ENCODE measurements around the gene RAB1A. TPM values are rescaled to one million over a fixed set of nuclear protein-coding genes. Genes with fewer than 3 reads are reported as not detected.

RAB1A gene
- total and polyA plus RNA-seq, 9 of the 15 experiments (the other 6 are each of a cell fraction or from before 2014, with no cell fraction given), result 43.8 to 163 (median 67.7) TPM

DNA sequence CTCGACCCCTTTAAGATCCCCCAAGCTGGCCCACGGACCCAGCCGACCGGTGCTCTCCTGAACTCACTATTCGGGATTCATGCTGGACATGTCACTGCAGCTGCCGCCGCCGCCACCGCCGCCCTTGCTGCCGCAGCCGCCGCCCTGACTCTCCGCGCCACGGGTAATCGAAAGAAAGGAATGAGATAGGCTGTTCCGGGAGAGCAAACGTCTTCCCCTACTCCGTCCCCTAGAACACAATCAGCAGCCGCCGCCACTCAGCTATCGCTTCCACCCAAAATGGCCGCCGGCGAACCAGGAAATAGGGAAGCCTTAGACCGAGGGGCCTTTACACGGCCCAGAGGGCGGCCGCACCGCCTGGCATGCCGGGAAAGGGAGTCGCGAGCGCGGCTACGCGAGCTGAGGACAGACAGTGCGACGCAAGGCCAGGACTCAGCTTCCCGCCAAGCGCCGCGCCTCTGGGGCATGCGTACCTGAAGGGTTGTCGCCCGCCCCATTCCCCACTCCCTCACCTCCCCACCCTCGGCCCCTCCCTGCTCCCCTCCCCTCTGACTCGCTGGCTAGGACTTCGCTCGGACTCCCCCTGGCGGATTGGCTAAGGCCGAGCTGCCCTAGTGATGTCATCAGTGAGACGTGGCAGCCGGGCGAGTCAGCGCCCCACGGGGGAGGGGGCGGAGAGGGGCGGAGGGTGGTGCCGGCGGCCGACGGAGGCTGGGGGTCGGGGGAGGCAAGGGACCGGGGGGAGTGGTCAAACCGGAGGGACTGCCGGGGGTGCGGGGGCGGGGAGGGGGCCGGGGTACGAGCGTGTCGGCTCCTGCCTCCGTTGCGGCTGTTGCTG, at the start of gene RAB1A (continued):
- TF ChIP-seq, protein P1, sequence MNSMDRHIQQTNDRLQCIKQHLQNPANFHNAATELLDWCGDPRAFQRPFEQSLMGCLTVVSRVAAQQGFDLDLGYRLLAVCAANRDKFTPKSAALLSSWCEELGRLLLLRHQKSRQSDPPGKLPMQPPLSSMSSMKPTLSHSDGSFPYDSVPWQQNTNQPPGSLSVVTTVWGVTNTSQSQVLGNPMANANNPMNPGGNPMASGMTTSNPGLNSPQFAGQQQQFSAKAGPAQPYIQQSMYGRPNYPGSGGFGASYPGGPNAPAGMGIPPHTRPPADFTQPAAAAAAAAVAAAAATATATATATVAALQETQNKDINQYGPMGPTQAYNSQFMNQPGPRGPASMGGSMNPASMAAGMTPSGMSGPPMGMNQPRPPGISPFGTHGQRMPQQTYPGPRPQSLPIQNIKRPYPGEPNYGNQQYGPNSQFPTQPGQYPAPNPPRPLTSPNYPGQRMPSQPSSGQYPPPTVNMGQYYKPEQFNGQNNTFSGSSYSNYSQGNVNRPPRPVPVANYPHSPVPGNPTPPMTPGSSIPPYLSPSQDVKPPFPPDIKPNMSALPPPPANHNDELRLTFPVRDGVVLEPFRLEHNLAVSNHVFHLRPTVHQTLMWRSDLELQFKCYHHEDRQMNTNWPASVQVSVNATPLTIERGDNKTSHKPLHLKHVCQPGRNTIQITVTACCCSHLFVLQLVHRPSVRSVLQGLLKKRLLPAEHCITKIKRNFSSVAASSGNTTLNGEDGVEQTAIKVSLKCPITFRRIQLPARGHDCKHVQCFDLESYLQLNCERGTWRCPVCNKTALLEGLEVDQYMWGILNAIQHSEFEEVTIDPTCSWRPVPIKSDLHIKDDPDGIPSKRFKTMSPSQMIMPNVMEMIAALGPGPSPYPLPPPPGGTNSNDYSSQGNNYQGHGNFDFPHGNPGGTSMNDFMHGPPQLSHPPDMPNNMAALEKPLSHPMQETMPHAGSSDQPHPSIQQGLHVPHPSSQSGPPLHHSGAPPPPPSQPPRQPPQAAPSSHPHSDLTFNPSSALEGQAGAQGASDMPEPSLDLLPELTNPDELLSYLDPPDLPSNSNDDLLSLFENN (IDR thresholded peaks at IDR 0.05; ENCODE audit: low read depth in 2 of 2, low read length in 2 of 2), result no peak; a peak in 1 of 4 replicates
- no peak for TF ChIP-seq ZNF354B (CRISPR knock-in tag; IDR thresholded peaks at IDR 0.05)
- TF ChIP-seq ZFX (CRISPR knock-in tag; IDR thresholded peaks at IDR 0.05), result peak; percentile 92
- TF ChIP-seq TARDBP (IDR thresholded peaks at IDR 0.05), result no peak
- no peak for TF ChIP-seq SAFB2 (IDR thresholded peaks at IDR 0.05; ENCODE audit: borderline replicate concordance, low read depth, low read length, severe bottlenecking)
- TF ChIP-seq CBX3 (IDR thresholded peaks at IDR 0.05; ENCODE audit: borderline replicate concordance in 1 of 2, low read length in 2 of 2), result 0 out of 3 replicates have a peak, but pooled peaks of 1 of the 2 experiments have one; percentile 48
- 0 out of 2 replicates have a peak, but pooled peaks have one; percentile 65 for TF ChIP-seq KAT8 (IDR thresholded peaks at IDR 0.05; ENCODE audit: low read depth)
- peak; percentile 89; the same call in 1 of the 2 replicates for TF ChIP-seq RB1 (IDR thresholded peaks at IDR 0.05; ENCODE audit: low read depth)
- TF ChIP-seq, protein P2, sequence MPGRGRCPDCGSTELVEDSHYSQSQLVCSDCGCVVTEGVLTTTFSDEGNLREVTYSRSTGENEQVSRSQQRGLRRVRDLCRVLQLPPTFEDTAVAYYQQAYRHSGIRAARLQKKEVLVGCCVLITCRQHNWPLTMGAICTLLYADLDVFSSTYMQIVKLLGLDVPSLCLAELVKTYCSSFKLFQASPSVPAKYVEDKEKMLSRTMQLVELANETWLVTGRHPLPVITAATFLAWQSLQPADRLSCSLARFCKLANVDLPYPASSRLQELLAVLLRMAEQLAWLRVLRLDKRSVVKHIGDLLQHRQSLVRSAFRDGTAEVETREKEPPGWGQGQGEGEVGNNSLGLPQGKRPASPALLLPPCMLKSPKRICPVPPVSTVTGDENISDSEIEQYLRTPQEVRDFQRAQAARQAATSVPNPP (IDR thresholded peaks at IDR 0.05; ENCODE audit: borderline replicate concordance, insufficient read depth, insufficient read length), result no peak
- no peak for TF ChIP-seq FOXM1 (IDR thresholded peaks at IDR 0.05; ENCODE audit: low read depth)
- TF ChIP-seq FOXM1 (CRISPR knock-in tag; IDR thresholded peaks at IDR 0.05; ENCODE audit: low read depth), result no peak; the same call in 1 of the 2 replicates
- peak; percentile 82 for TF ChIP-seq MXI1 (IDR thresholded peaks at IDR 0.05; ENCODE audit: low read depth, low read length)
- TF ChIP-seq BCL6 (CRISPR knock-in tag; IDR thresholded peaks at IDR 0.05), result no peak
- TF ChIP-seq SMARCA4 (IDR thresholded peaks at IDR 0.05), result no peak
- no peak for TF ChIP-seq ZNF232 (CRISPR knock-in tag; IDR thresholded peaks at IDR 0.05)
- TF ChIP-seq, protein P3, sequence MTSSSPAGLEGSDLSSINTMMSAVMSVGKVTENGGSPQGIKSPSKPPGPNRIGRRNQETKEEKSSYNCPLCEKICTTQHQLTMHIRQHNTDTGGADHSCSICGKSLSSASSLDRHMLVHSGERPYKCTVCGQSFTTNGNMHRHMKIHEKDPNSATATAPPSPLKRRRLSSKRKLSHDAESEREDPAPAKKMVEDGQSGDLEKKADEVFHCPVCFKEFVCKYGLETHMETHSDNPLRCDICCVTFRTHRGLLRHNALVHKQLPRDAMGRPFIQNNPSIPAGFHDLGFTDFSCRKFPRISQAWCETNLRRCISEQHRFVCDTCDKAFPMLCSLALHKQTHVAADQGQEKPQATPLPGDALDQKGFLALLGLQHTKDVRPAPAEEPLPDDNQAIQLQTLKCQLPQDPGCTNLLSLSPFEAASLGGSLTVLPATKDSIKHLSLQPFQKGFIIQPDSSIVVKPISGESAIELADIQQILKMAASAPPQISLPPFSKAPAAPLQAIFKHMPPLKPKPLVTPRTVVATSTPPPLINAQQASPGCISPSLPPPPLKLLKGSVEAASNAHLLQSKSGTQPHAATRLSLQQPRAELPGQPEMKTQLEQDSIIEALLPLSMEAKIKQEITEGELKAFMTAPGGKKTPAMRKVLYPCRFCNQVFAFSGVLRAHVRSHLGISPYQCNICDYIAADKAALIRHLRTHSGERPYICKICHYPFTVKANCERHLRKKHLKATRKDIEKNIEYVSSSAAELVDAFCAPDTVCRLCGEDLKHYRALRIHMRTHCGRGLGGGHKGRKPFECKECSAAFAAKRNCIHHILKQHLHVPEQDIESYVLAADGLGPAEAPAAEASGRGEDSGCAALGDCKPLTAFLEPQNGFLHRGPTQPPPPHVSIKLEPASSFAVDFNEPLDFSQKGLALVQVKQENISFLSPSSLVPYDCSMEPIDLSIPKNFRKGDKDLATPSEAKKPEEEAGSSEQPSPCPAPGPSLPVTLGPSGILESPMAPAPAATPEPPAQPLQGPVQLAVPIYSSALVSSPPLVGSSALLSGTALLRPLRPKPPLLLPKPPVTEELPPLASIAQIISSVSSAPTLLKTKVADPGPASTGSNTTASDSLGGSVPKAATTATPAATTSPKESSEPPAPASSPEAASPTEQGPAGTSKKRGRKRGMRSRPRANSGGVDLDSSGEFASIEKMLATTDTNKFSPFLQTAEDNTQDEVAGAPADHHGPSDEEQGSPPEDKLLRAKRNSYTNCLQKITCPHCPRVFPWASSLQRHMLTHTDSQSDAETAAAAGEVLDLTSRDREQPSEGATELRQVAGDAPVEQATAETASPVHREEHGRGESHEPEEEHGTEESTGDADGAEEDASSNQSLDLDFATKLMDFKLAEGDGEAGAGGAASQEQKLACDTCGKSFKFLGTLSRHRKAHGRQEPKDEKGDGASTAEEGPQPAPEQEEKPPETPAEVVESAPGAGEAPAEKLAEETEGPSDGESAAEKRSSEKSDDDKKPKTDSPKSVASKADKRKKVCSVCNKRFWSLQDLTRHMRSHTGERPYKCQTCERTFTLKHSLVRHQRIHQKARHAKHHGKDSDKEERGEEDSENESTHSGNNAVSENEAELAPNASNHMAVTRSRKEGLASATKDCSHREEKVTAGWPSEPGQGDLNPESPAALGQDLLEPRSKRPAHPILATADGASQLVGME (CRISPR knock-in tag; IDR thresholded peaks at IDR 0.05), result no peak
- TF ChIP-seq NR2C2 (CRISPR knock-in tag; IDR thresholded peaks at IDR 0.05), result 0 out of 2 replicates have a peak, but pooled peaks have one; percentile 41
- peak; percentile 96 for TF ChIP-seq NR2C2 (tag; IDR thresholded peaks at IDR 0.05)

Data from K562 (cell line).